K562 treated with DMSO at 1 percent for 4 hours (cell line): ENCODE results near the gene HSDL1. TPM values are rescaled to one million over a fixed set of nuclear protein-coding genes. Genes with fewer than 3 reads are reported as not detected.

Source experiments
- total RNA-seq: library from RNA; unstranded; fragments of 300-600 nt; gene quantifications from 2 replicates; pipeline ENCODE4 v1.2.3, GENCODE V29; 2022; ENCODE audit not compliant: insufficient read depth

HSDL1 gene
- total RNA-seq: 35.6 and 48.7 TPM in 2 replicates

DNA sequence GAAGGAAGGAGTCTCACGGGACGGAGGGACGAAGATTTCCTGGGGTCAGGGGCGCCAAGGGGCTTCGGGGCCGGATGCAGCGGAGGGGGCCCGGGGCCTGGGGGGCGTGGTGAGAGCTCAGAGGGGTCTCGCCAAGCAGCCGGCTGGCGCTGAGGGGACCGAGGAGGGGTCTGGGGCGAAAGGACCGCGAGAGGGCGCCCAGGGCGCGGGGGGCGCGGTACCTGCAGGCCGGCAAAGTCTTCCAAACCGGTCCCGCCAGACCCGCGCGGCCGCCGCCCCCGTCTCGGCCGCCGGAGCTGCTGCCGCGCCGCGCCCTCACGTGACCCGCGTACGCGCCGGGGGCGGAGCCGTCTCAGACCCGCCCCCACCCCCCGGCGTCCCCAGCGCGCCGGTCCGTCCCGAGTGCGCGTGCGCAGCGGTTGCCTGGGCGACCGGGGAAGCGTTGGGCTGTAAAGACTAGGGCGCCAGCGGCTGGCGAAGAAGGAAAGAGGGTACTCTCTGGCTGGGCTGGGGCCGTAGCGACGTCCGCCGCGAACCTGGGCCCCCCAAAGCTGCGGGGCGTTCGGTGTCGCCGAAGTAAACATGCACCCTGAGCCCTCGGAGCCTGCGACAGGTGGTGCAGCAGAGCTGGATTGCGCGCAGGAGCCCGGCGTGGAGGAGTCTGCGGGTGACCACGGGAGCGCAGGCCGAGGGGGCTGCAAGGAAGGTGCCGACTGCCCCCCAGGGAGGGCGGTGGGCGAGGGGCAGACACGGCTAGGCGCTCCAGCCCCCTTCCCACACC lies at the start of gene HSDL1, which contains the start of gene DNAAF1:
HSDL1 (minus strand) TSS at position 319 of the 781 bp plus-strand sequence. CDS start 13,856 bp downstream, outside the sequence.
DNAAF1 (plus strand) TSS at position 450 of the 781 bp plus-strand sequence; CDS start at position 583, 133 bp downstream.

DNA sequence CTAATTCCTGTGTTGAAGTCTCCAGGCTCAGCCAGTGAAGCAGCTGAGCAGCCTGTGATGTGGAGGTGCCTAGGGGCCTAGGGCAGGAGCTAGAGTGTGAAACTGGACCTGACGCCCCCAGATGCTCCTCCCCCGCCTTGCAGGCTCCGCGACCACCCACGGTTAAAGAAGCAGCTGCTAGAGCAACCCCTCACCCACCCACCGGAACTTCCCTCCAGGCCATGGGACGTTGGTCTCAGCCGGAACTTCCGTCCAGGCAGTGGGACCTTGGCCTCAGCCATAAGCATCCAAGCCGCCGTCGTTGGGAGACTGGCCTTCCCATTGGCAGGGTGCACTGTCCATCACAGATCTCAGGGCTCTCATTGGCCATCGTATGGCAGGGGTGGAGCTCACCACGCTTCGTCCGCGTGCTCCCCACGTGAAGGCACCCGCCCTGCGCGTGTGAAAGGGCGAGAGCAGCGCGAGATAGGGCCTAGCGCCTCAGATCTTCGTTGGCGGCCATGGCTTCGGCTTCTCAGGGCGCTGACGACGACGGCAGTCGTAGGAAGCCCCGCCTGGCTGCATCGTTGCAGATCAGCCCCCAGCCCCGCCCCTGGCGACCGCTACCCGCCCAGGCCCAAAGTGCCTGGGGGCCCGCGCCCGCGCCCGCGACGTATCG lies 45.9 kb upstream of the HSDL1 start, which contains the start of gene ADAD2:
ADAD2 (plus strand) TSS at position 427 of the 658 bp plus-strand sequence; CDS start at position 501, 74 bp downstream.

DNA sequence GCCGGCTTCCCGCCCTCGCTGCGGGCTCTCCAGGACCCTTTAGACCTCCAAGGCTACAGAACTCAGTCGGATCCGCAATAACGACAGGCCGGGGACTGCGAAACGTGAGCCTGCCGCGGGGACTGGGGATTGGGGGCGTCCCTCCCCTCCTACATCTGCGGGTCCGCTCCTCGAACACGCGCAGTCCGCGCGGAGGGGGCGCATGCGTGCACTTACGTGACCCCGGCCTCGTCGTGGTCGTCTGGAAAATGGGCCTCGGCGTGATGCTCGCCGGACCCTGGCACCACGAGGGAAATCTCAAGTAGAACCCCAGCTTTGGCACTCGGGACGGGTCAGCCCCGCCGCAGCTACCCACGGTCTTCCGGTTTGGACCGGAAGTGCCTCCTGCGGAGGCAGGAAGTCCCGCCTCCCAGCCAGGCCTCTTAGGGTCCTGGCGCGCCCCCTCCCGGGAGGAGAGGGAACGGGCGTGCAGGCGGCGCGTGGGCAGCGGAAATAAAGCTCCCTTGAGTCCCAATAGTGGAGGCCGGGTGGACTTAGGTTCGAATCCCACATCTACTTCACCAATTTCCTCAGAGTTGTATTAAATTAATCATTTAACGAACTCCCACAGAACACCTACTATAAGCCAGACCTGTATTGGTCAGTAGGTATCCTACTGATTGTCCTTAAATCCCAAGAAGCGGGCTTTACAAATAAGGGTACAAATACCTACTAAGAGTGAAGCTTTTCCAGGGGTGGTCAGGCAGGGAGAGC lies 41.9 kb upstream of the HSDL1 start, which contains the start of gene TAF1C:
TAF1C (minus strand) TSS at position 373 of the 753 bp plus-strand sequence. CDS start 2,069 bp downstream, outside the sequence.

GRCh38 chr16:84116720-84117493 lies 28.1 kb downstream of the HSDL1 start, which contains the start of gene MBTPS1:
Gene MBTPS1 (minus strand): TSS chr16:84116942. CDS start chr16:84101783, 15,159 bp downstream.

Other genes with a start within 250 kb of the HSDL1 start
- gene MLYCD, start 246.1 kb downstream of the HSDL1 start, total RNA-seq: 1.4 and 1.7 TPM in 2 replicates
- gene OSGIN1, start 191.9 kb downstream of the HSDL1 start, total RNA-seq: 8.4 and 12.5 TPM in 2 replicates
- not detected in 2 replicates for gene NECAB2, start 176.9 kb downstream of the HSDL1 start, total RNA-seq
- gene SLC38A8, start 102.4 kb downstream of the HSDL1 start, total RNA-seq: not detected in 2 replicates
- 75.4 and 83.6 TPM in 2 replicates for gene MBTPS1, start 28.2 kb downstream of the HSDL1 start, total RNA-seq
- gene DNAAF1, start 131 bp upstream of the HSDL1 start, total RNA-seq: 0.15 TPM in 1 of 2 replicates, not detected in the other
- gene TAF1C, start 41.9 kb upstream of the HSDL1 start, total RNA-seq: 15.6 and 27.6 TPM in 2 replicates
- gene ADAD2, start 46.0 kb upstream of the HSDL1 start, total RNA-seq: not detected in 2 replicates
- gene KCNG4, start 94.8 kb upstream of the HSDL1 start, total RNA-seq: not detected in 2 replicates
- gene WFDC1, start 149.7 kb upstream of the HSDL1 start, total RNA-seq: not detected in 2 replicates
- gene ATP2C2, start 223.4 kb upstream of the HSDL1 start, total RNA-seq: not detected in 2 replicates